MCF 10A (cell line): ENCODE data around the gene PEMT. TPM values are rescaled to one million over a fixed set of nuclear protein-coding genes. Genes with fewer than 3 reads are reported as not detected.
A peak's percentile ranks its signal among the peaks of the same experiment; 100 is the strongest.

Source experiments
- BruUV-seq: library from RNA; stranded (reverse); fragments of 400-500 nt; replicated peaks from 2 replicates; lab custom pipeline; 2021; lab: Mats Ljungman, UMichigan
- CTCF ChIA-PET: fragments of 300-600 bp; sonication (Branson Sonifier 250); formaldehyde crosslinking; extraction: SDS; loops from one replicate; lab custom pipeline; 2021; ENCODE audit warnings: antibody characterized with exemption, inconsistent platforms; lab: Yijun Ruan, JAX
- POLR2A ChIA-PET: fragments of 300-600, 350-650 bp; sonication (Branson Sonifier 250); formaldehyde crosslinking; extraction: SDS; loops from one replicate; lab custom pipeline; 2020; ENCODE audit warnings: antibody characterized with exemption, inconsistent platforms; lab: Yijun Ruan, JAX
- DNase-seq: peaks from one replicate; pipeline ENCODE4 v3.0.0-alpha.2; 2018; ENCODE audit not compliant: unreplicated experiment
- H3K27ac Mint-ChIP-seq: one replicate; pipeline ENCODE4 v1.8.0; 2022; ENCODE audit warnings: mild to moderate bottlenecking, low read depth, mixed read lengths; ENCODE audit not compliant: unreplicated experiment
- H3K27me3 Mint-ChIP-seq: one replicate; pipeline ENCODE4 v1.8.0; 2022; ENCODE audit warnings: mixed read lengths; ENCODE audit not compliant: insufficient read depth, unreplicated experiment
- H3K36me3 Mint-ChIP-seq: one replicate; pipeline ENCODE4 v1.8.0; 2022; ENCODE audit warnings: mild to moderate bottlenecking, moderate library complexity, mixed read lengths; ENCODE audit not compliant: insufficient read depth, unreplicated experiment
- H3K4me1 Mint-ChIP-seq: one replicate; pipeline ENCODE4 v1.8.0; 2022; ENCODE audit warnings: mixed read lengths; ENCODE audit not compliant: insufficient read depth, unreplicated experiment
- H3K4me3 Mint-ChIP-seq: one replicate; pipeline ENCODE4 v1.8.0; 2022; ENCODE audit warnings: mild to moderate bottlenecking, moderate library complexity, mixed read lengths; ENCODE audit not compliant: unreplicated experiment
- H3K9me3 Mint-ChIP-seq: one replicate; pipeline ENCODE4 v1.8.0; 2022; ENCODE audit warnings: mixed read lengths; ENCODE audit not compliant: unreplicated experiment
- CTCF ChIP-seq: fragments of 200-600 bp; IDR thresholded peaks from one replicate; pipeline ENCODE4 v1.8.0; 2022; ENCODE audit warnings: antibody characterized with exemption, mild to moderate bottlenecking; ENCODE audit not compliant: unreplicated experiment
- intact Hi-C: fragments of 100-400 bp; cut with micrococcal nuclease; formaldehyde crosslinking; loops from 2 replicates; pipeline ENCODE4 v1.14.1; 2022
- total RNA-seq: library from RNA; stranded (reverse); gene quantifications from 2 replicates; pipeline ENCODE4 v1.2.3, GENCODE V29; 2022

Gene PEMT
- total RNA-seq, 1 experiment from 2014 or later, result 49.8 TPM

GRCh38 chr17:17496189-17497064 lies 95.1 kb downstream of the PEMT start, which contains the start of gene RASD1:
Gene RASD1, minus strand, starts transcription at chr17:17496395. Its CDS starts 214 bp downstream, at chr17:17496181.
- CTCF ChIA-PET, result interaction anchor here (0.6 to 3.5 kb wide), 33 partner anchors 9 to 531 kb away, joined by 3 to 42 read pairs (median 4); partner anchors contain the start of gene PEMT
- BruUV-seq, result no TSS peak
- Mint-ChIP-seq H3K9me3 (no peaks in the 10 kb centered on the region), H3K36me3 (peaks cover 19% of the 10 kb centered on the region), H3K27ac (no peak within 1 kb of the TSS), H3K4me1 (no peaks in the 10 kb centered on the region), H3K4me3 (peak within 1 kb of the TSS; percentile 57), H3K27me3 (no peaks in the 10 kb centered on the region)
- POLR2A ChIA-PET, result interaction anchor here (0.6 to 1.5 kb wide), 13 partner anchors 16 to 639 kb away, joined by 3 to 11 read pairs (median 3); partner anchors contain the start of genes MED9 and PEMT
- DNase-seq, result peak; percentile 69
- TF ChIP-seq CTCF, result peak; percentile 88
- intact Hi-C loops, result loop anchor here (1.0 to 2.0 kb wide), 4 partner anchors 74 to 146 kb away; no protein-coding TSS in a partner anchor

- ChIA-PET CTCF (interaction anchor here (0.6 to 3.5 kb wide), 16 partner anchors 9 to 146 kb away, joined by 3 to 42 read pairs (median 8); partner anchors contain the start of gene PEMT), POLR2A (interaction anchor here (0.7 to 1.5 kb wide), 4 partner anchors 100 to 180 kb away, joined by 3 to 11 read pairs (median 3); no protein-coding TSS in a partner anchor)
- no peak overlapping the region for H3K4me3 Mint-ChIP-seq
- H3K27ac Mint-ChIP-seq, result no peak overlapping the region
- no TSS peak for BruUV-seq
- TF ChIP-seq CTCF, result no peak
- H3K36me3 Mint-ChIP-seq, result peaks cover 23% of the 10 kb centered on the region
- no peak for DNase-seq
- no peaks in the 10 kb centered on the region for H3K27me3 Mint-ChIP-seq
- no peaks in the 10 kb centered on the region for H3K9me3 Mint-ChIP-seq
- intact Hi-C loops, result loop anchor here (1.0 to 2.0 kb wide), 4 partner anchors 75 to 147 kb away; no protein-coding TSS in a partner anchor
- H3K4me1 Mint-ChIP-seq, result no peaks in the 10 kb centered on the region
Measured at GRCh38 chr17:17495536-17496188, 95.8 kb downstream of the PEMT start.

GRCh38 chr17:17494870-17495535 lies 96.5 kb downstream of the PEMT start:
- peaks cover 23% of the 10 kb centered on the region for H3K36me3 Mint-ChIP-seq
- no peak overlapping the region for H3K4me3 Mint-ChIP-seq
- H3K27ac Mint-ChIP-seq, result no peak overlapping the region
- ChIA-PET CTCF (interaction anchor here (0.7 to 3.5 kb wide), 3 partner anchors 54 to 146 kb away, joined by 5 to 42 read pairs (median 19); no protein-coding TSS in a partner anchor), POLR2A (interaction anchor here (0.7 to 1.1 kb wide), 2 partner anchors 123 to 181 kb away, joined by 3 read pairs; no protein-coding TSS in a partner anchor)
- no peak for TF ChIP-seq CTCF
- no TSS peak for BruUV-seq
- no peaks in the 10 kb centered on the region for H3K9me3 Mint-ChIP-seq
- H3K4me1 Mint-ChIP-seq, result no peaks in the 10 kb centered on the region
- no peak for DNase-seq
- intact Hi-C loops, result no loop called here
- no peaks in the 10 kb centered on the region for H3K27me3 Mint-ChIP-seq
